Activated CD4-positive, alpha-beta T cell treated with anti-CD3 and anti-CD28 coated beads for 4 hours (primary cell): ENCODE measurements around the gene C1orf105.
"Not testable (repeated sequence)": the region's sequence is repeated elsewhere in the genome, so short reads cannot be mapped to it uniquely, and the experiment has no call there.

Source experiments
- DNase-seq, 2 donors: peaks; one replicate each; pipeline ENCODE4 v3.0.0-alpha.2; 2020

C1orf105 gene

DNA sequence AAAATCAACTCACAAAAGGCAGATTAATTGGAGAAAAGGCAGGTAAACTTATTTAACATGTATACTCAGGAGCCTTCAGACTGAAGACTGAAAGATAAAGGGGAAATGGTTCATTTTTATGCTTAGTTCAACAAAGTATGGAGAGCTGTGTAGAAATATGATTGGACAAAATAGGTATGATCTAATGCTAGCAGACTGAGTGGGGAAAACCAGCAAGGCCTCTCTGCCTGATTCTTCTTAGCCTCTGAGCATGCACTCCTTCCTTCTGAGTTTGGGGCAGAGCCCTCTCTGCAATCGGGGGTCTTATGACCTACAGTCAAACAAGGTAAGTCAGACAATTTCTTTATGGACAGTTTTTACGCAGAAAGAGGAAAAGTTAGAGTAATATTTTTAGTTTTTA lies 73.7 kb downstream of the C1orf105 start:
- DNase-seq, result no peak

DNA sequence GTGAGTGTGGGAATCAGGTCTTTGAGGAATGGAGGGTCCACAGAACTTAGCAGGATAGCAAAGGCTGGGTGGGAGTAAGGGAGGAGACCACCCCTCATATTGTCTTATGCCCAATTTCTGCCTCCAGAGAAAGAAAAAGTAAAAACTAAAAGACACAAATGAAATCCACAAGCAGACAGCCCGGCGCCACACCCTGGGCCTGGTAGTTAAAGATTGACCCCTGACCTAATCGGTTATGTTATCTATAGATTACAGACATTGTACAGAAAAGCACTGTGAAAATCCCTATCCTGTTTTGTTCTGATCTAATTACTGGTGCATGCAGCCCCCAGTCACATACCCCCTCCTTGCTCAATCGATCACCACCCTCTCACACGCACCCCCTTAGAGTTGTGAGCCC lies 75.6 kb downstream of the C1orf105 start:
- DNase-seq, result not testable (repeated sequence)

DNA sequence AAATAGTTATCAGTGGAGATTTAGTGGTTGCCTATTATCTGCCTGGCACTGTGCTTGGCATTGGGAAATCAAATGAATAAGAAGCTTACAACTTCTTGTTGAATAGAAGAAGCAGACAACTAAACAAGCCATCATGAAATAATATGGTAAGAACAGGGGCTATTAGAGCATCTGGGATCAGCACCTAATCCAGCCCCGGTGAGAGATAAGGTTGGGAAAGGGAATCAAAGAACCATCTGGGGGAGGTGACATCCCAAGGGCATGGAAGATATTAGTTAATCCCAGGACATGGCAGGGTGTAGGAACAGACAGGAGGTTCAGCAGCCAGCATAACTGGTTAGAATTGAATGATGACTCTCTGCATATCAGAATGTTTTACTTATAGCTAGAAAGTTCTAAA lies 76.2 kb downstream of the C1orf105 start:
- DNase-seq, result no peak

DNA sequence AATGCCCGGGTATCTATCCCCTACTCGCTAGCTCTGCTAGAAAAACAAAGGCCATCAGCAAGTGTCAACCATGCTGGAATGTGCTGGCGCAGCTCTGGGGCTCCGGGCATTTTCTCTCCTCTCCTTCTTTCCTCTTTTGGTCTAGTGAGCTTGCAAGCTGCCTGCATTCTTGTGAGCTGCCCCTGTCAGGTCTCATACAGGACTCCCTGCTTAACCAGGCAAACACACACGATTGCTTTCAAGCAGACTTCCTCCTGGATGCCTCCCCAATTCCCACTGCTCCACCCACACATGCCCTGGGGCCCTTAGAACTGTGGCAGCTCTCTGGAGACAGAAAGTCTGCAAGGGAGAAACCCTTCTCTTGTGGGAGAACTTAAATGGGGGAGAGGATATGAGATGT lies 76.7 kb downstream of the C1orf105 start:
- no peak for DNase-seq

DNA sequence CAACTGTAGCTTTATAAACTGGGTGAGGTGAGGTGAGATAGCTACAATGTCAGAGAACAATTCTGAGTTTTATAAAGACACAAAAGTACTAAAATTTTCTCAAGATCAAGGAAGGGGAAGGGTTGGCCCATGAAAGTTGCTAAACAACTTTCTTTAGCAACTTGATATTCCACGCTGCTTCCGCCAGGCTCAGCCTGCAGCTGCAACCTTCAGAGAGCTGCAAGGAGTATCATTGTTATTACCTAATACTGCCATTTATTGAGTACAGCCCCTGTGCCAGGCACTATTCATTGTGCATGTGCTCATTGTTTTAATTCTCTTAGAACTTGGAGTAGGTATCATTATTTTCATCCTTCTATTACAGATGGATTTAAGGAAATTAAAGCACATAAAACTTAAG lies 78.4 kb downstream of the C1orf105 start:
- DNase-seq, result no peak

DNA sequence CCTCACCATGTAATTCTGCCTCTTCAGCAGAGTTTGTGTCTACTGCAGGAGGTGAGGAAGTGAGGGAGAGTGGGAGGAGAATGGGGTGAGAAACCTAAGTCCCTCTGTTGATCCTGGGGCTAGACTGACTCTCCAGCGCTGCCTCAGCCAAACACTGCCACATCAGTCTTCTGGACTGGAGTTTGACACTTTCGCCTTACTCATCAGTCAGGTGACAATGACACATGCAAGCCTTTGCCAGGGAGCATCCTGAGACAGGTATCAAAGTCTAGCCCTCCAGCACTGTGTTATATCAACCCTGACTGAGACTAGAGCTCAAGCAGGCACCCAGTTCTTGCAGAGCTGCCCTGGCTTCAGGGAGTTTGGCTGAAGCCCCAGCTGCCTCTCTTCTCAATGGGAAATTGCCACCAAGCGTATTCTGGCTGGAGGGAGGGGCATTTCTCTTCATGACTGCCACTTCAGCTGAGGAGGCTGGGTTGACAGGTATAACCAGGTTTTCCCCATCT lies 79.2 kb downstream of the C1orf105 start:
- DNase-seq, result peak in 1 of 2 donors; percentile 1

DNA sequence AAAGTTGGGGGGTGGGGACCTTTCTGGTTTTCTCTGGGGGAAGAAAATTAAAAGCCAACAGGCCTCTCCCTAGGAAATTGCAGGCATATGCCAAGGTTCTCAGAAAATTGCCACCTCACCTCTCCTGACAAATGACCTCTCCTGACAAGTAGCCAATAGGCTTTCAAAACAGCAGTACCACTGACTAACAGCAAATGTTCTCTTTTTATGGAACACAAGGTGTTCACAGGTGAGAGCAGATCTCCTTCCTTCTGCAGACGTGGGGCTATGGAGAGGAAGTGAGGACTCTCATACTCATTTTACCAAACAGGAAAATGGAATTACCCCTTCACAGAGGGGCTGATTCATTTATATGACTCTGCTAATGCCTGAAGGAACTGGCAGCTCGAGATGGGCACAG lies 79.7 kb downstream of the C1orf105 start:
- DNase-seq, result no peak

DNA sequence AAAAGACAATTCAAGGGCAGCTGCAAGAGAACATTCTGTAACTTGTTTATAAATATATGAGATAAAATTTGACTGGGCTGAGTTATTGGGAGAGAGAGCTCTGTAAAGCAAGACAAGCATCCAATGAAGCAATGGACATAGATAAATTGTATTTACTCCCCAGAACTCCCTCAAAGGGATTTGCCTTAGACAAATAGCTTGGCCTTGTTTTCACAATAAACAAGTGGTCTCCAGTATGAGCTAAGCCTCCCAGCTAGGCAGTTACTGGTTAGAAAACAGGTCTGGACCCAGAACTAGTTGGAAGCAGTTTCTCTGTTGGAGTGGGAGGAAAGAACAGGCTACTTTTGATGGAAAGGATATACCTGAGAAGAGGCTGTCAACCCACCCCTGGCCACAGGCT lies 87.3 kb downstream of the C1orf105 start:
- no peak for DNase-seq

DNA sequence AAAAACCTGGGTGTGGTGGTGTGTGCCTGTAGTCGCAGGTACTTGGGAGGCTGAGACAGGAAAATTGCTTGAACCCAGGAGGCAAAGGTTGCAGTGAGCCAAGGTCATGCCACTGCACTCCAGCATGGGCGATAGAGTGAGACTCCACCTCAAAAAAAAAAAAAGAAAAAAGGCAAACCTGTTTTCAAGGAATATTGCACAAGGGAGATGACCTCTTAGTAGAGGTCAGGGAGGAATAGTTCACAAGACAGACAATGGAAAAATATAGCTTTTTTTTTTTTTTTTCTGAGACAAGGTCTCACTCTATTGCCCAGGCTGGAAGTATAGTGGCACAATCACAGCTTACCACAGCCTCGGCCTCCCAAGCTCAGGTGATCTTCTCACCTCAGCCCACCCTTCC lies 90.0 kb downstream of the C1orf105 start:
- DNase-seq, result no peak

DNA sequence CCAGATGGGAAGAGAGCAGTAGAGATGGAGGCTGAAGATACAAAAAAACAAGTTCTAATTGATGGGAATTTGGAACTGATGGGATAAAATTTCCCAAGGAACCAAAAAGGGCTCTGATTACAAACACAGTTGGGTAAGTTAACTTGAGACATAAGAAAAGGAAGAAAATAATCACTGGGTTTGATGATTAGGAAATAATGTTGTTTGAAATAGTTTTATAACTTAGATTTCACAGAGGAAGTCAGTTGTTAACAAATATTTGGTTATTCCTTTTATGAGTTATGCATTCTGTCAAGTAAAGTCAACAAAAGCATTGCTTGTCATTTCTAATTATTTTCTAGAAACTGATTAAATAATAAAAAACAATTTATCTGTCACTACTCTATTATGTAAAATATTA lies 92.1 kb downstream of the C1orf105 start:
- DNase-seq, result no peak

DNA sequence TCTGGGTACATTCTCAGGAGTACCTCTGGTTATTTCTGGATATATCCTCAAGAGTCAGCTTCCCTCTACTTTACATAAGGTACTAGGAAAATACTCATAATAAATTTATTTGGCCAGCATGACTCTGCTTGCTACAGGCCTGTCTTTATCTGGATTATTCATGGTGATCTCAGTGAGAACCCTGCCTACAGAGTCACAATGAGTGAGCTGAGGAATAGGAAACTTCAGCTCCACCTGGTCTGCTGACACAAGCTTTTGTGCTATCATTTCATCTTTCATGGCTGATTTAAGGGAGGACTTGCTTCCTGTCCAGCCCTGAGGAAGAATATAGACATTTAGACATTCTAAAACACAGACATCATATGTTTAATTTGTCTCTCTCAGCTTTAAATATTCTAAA lies 93.0 kb downstream of the C1orf105 start:
- DNase-seq, result no peak

DNA sequence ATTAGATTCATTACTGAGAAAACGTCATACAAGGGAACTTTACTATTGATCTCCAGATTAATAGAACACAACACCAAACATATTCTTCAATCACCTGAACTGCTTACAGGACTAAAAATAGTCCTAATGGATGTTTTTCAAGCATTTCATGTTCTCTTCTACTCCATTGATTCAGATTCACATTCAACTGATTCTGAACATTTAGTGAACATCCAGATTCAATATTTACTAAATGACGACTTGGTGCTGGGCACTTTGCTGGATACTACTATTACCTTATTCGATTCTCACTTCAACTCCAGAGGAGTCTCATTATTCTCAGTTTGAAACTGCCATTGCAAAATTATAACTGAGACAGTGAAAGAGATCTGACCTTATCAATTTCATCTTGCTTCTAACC lies 93.6 kb downstream of the C1orf105 start:
- DNase-seq, result no peak

DNA sequence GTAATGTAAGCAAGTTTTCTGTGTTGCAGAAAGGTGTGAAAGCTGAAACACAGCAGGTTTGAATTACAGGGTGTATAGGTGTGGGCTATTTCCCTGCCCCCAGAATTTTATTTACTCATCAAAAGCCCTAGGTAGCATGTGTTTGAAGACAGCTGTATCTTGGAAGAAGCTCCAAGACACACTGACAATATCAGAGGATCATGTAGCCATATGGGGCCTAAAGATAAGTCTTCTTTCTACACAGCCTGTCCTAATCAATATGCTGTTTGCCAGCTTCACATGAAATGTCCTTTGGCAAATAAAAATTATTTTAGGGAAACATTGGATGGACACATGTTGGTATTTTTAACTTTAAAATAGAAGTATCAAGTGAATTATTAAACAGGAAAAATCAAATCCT lies 95.0 kb downstream of the C1orf105 start:
- DNase-seq, result no peak

DNA sequence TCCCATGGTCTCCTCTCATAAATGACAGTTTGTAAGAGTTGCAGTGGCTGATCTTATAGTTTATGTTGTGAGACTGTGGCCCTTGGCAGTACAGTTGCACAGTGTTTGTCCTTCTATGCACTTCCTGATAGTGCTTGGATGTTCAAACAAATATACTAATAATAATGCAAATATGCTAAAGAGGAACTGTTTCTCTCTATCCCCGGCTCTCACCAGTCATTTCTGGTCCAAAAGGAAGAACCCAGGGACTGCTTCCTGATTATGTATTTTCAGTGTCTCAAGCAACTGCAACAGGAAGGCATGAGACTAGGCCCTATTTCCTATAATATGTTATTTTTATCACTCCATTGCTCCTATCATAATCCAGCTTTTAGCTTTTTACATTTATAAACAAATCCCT lies 95.4 kb downstream of the C1orf105 start:
- no peak for DNase-seq

DNA sequence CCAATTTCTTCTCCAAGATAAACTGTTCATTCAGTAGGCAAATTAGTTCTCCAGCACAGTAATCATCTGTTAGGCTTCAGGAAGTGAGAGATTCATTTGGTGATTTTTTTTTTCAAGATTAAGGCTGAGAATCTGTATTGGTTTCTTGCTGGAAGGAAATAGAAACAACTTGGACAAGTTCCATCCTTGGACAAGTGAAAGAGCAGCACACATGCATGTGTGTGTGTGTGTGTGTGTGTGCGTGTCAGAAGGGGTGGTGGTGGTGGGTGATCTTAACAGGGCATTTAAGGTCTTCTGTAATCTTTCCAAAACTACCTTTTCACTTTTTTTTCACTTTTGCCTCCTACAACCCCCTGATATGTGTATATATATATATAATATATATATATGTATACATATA lies 96.6 kb downstream of the C1orf105 start:
- DNase-seq, result no peak

DNA sequence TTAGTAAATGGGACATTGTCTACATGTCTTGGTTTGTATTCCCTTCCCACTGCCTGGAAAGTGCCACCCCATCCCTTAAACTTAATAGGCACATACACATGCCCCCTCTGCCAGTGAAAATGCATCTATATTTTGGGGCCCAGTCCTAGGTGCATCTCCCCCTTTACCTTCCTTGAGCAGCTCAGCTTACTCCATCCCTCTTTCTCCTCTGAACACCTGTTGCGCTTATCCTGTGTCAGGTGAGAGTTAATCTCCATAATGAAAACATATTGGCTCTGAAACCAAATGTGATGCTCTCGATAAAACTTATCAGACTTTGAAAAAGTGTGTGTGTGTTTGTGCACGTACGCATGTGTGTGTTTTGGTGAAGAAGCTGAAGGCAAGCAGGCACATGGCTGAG lies 97.1 kb downstream of the C1orf105 start:
- DNase-seq, result no peak
